ENCODE results near the gene PPP1R3F.

DNA sequence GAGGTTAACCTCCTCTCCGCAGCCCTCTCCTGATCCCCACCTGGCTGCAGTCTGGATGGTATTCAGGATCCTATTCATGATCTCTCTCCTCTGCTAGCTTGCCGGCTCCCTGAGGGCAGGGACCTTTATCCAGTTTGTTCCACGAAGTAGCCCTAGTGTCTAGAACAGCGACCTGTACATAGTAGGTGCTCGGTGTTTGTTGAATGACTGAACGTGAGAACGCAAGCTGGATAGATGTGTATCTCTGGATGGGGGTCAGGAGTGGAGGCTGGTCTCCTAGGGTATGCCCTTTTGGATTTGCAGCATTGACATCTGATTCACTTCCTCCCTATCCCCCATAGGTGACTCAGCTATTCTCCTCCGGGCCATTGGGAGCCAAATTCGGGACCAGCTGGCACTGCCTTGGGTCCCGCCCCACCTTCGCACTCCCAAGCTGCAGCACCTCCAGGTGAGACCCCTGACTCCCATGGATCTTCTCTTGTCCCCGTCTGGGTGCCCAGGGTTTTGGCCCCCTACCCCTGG lies 27.0 kb upstream of the PPP1R3F start:
- TF ChIP-seq, protein P1, sequence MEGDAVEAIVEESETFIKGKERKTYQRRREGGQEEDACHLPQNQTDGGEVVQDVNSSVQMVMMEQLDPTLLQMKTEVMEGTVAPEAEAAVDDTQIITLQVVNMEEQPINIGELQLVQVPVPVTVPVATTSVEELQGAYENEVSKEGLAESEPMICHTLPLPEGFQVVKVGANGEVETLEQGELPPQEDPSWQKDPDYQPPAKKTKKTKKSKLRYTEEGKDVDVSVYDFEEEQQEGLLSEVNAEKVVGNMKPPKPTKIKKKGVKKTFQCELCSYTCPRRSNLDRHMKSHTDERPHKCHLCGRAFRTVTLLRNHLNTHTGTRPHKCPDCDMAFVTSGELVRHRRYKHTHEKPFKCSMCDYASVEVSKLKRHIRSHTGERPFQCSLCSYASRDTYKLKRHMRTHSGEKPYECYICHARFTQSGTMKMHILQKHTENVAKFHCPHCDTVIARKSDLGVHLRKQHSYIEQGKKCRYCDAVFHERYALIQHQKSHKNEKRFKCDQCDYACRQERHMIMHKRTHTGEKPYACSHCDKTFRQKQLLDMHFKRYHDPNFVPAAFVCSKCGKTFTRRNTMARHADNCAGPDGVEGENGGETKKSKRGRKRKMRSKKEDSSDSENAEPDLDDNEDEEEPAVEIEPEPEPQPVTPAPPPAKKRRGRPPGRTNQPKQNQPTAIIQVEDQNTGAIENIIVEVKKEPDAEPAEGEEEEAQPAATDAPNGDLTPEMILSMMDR (conservative IDR thresholded peaks at IDR 0.05; ENCODE audit: low read length) = no peak
- no peak for TF ChIP-seq EZH2phosphoT487 (IDR thresholded peaks at IDR 0.05; ENCODE audit: borderline replicate concordance, low read depth, low read length)

Measured in OCI-LY7 (cell line).